Measurements from ENCODE around the gene CYSLTR2.

GRCh38 chr13:48708764-48709163 is 55.0 kb downstream of the CYSLTR2 start:
- no peak for TF ChIP-seq SUZ12 (IDR thresholded peaks at IDR 0.05; ENCODE audit: extremely low read depth, insufficient read depth, insufficient read length)
- TF ChIP-seq ZNF274 (IDR thresholded peaks at IDR 0.05; ENCODE audit: low read depth, low read length): no peak

Data from NT2/D1 (cell line).